SK-N-SH treated with all-trans-retinoic acid at 6 μM for 48 hours (cell line): Measurements from ENCODE around the gene ARHGEF11.

Experiments used
- BACH2 ChIP-seq: fragments of 250-450 bp; sonication (Bioruptor Pico); IDR thresholded peaks from 2 replicates; pipeline ENCODE4 v1.9.0; 2021; ENCODE audit warnings: mild to moderate bottlenecking, borderline replicate concordance
- GLIS3 ChIP-seq: fragments of 250-450 bp; sonication (Bioruptor Pico); IDR thresholded peaks from 2 replicates; pipeline ENCODE4 v1.5.0; 2020; ENCODE audit warnings: mild to moderate bottlenecking, moderate library complexity
- RARB ChIP-seq: fragments of 250-450 bp; sonication (Bioruptor Pico); IDR thresholded peaks from 2 replicates; pipeline ENCODE4 v1.8.0; 2021; ENCODE audit warnings: mild to moderate bottlenecking, moderate library complexity
- TCF4 ChIP-seq: fragments of 250-450 bp; sonication (Bioruptor Pico); IDR thresholded peaks from 2 replicates; pipeline ENCODE4 v1.8.0; 2021; ENCODE audit warnings: mild to moderate bottlenecking, moderate library complexity, borderline replicate concordance
- TOX ChIP-seq: fragments of 250-450 bp; sonication (Bioruptor Pico); IDR thresholded peaks from 2 replicates; pipeline ENCODE4 v1.8.0; 2021; ENCODE audit warnings: mild to moderate bottlenecking, moderate library complexity, borderline replicate concordance
- ZC3H10 ChIP-seq: fragments of 250-450 bp; sonication (Bioruptor Pico); IDR thresholded peaks from 2 replicates; pipeline ENCODE4 v1.5.1; 2021; ENCODE audit warnings: mild to moderate bottlenecking, moderate library complexity

DNA sequence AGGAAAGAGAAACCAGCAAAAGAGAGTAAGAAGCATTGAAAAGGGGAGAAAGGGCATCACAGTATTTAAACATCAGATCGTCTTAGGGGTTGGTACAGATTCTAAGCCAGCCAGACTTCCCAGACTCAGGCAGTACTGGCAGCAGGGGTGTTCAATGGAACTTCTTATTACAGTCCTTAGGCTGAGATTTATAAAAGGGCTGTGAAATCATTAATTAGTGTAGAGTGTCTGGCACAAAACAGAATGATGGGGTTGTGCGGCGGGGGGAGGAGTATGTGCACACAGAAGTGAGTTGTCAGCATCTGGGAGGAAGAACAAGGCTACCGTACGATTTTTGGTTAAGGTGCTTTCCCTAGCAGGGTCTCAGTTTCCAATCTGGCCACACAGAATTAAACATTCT, 38.2 kb downstream of the ARHGEF11 start:
- TF ChIP-seq ZC3H10 (CRISPR knock-in tag) (no peak), GLIS3 (no peak), TOX (no peak), TCF4 (CRISPR knock-in tag) (no peak), BACH2 (CRISPR knock-in tag) (no peak), RARB (CRISPR knock-in tag) (no peak)
